GM19328 (cell line): ENCODE results near the gene ERF.
"Not testable (repeated sequence)": the region's sequence is repeated elsewhere in the genome, so short reads cannot be mapped to it uniquely, and the experiment has no call there.

Source experiments
- ATAC-seq: cut with Tn5 transposase; IDR thresholded peaks from one replicate; pipeline ENCODE4 v1.9.1; 2021; ENCODE audit warnings: mild to moderate bottlenecking, moderate library complexity; ENCODE audit not compliant: unreplicated experiment

Gene ERF

DNA sequence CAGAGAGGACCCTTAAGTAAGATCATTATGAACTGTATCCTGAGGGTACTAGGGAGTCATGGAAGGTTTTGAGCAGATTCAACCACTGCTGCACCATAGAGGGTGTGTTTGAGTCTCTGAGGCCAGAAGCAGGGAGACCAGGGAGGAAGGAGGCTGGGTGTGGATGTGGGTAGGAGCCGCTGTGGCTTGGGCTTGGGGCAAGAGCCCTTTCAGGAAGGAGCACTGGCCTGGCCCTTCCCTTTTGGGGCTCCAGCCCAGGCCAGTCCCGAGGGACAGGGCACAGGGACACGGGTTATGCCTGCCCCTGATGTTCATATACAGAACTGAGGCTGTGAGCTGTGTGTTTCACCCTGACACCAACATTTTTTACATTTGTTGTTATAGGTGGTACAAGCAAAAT is 21.4 kb upstream of the ERF start:
- no peak for ATAC-seq

DNA sequence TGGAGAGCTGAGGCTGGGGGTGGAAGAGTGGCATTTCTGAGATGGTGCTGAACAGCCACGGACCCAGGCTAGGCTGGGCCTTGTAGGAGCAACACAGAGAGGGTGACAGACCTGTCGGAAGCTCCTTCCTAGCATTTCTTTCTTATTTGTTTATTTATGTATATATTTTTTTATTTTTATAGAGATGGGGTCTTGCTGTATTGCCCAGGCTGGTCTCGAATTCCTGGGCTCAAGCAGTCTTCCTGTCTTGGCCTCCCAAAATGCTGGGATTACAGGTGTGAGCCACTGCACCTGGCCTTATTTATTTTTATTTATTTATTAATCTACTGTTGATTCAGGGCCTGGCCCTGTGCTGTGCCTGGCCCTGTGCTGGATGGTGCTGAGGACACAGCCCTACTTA is 20.6 kb upstream of the ERF start:
- ATAC-seq: no peak

DNA sequence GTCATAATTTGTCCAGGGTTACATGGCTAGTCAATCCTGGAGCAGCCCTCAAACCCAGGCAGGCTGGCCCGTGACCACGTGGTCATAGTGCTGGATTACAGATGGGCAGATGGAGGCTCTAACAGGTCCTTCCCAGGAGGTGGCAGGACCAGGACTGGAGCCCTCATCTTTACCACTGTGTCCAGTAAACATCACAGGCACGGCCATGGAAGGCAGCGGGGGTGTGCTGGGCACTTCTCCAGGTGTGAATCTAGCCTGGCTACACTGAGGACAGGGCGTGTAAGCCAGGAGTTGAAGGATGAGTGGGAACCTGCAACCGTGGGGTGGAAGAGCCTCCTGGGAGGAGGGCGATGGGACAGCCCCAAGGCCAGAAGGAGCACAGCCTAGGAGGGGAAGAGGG is 20.2 kb upstream of the ERF start:
- ATAC-seq: no peak

DNA sequence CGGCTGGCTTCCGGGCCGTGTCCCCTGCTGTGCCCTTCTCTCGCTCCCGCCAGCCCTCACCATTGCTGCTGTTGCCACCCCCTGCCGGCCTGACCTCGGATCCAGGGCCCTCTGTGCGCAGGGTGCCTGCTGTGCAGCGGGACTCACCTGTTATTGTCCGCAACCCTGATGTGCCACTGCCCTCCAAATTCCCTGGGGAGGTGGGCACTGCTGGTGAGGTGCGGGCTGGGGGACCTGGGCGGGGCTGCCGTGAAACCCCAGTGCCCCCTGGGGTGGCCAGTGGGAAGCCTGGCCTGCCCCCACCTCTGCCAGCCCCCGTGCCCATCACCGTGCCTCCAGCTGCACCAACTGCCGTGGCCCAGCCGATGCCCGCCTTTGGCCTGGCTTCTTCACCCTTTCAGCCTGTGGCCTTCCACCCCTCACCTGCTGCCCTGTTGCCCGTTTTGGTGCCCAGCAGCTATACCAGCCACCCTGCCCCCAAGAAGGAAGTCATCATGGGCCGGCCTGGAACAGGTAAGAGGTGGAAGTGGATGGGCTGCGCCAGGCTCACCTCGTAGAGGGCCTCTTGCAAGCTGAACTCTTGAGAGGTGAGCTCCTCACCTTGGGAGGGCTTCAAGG is 19.2 kb upstream of the ERF start:
- no peak for ATAC-seq

DNA sequence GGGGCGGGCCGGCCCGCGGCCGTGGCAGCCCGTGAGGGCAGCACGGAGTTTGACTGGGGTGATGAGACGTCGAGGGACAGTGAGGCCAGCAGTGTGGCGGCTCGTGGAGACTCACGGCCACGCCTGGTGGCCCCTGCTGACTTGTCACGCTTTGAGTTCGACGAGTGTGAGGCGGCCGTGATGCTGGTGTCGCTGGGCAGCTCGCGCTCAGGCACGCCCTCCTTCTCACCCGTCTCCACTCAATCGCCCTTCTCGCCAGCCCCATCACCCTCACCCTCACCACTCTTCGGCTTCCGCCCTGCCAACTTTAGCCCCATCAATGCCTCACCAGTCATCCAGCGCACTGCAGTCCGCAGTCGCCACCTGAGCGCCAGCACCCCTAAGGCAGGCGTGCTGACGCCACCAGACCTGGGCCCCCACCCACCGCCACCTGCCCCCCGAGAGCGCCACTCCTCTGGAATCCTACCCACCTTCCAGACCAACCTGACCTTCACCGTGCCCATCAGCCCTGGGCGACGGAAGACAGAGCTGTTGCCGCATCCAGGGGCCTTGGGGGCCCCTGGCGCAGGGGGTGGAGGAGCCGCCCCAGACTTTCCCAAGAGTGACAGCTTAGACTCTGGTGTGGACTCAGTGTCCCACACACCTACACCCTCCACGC is 18.6 kb upstream of the ERF start:
- ATAC-seq: no peak

DNA sequence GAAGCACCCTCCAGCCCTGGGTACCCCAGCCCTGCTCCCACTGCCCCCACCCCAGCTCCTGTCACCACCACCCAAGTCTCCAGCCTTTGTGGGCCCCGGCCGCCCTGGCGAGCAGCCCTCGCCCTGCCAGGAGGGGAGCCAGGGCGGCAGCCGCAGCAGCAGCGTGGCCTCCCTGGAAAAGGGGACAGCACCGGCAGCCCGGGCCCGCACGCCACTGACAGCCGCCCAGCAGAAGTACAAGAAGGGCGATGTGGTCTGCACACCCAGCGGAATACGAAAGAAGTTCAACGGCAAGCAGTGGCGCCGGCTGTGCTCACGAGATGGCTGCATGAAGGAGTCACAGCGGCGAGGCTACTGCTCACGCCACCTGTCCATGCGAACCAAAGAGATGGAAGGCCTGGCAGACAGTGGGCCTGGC is 18.1 kb upstream of the ERF start:
- no peak for ATAC-seq

DNA sequence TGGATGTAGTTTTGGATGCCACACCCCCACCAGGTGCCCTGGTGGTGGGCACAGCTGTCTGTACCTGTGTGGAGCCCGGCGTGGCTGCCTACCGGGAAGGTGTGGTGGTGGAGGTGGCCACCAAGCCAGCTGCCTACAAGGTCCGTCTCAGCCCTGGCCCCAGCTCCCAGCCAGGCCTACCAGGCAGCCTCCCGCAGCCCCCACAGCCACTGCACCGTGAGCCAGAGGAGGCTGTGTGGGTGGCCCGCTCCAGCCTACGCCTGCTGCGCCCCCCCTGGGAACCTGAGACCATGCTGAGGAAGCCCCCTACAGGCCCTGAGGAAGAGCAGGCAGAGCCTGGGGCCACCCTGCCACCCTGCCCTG is 17.6 kb upstream of the ERF start:
- ATAC-seq: no peak

DNA sequence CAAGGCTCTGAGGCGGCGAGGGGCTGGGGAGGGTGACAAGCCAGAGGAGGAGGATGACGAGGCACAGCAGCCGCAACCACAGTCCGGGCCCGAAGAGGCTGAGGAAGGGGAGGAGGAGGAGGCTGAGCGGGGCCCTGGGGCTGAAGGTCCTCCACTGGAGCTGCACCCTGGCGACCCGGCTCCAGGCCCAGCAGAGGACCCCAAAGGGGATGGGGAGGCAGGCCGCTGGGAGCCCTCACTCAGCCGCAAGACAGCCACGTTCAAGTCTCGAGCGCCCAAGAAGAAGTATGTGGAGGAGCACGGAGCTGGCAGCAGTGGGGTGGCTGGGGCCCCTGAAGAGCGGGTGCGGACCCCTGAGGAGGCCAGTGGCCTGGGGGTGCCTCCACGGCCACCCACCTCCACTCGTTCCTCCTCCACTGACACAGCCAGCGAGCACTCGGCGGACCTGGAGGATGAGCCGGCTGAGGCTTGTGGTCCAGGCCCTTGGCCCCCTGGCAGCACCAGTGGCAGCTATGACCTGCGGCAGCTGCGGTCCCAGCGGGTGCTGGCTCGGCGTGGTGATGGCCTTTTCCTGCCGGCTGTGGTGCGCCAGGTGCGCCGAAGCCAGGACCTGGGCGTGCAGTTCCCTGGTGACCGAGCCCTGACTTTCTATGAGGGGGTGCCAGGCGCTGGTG is 17.1 kb upstream of the ERF start:
- ATAC-seq: no peak

DNA sequence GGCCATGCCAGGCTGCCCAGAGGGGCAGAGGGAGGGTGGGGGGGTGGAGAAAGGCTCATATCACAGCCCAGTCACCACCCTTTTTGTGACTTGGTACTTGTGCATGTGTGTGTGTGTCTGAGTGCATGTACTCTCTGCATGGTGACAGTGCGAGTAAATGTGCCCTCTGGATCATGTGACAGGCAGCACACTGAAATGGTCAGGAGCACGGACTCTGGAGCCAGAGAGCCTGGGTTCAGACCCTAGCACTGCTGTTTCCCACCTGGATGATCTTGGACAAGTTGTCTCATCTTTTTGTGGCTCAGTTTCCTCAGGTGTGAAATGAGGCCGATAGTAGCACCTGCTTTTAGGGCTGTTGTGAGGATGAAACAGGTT is 16.1 kb upstream of the ERF start:
- no peak for ATAC-seq

DNA sequence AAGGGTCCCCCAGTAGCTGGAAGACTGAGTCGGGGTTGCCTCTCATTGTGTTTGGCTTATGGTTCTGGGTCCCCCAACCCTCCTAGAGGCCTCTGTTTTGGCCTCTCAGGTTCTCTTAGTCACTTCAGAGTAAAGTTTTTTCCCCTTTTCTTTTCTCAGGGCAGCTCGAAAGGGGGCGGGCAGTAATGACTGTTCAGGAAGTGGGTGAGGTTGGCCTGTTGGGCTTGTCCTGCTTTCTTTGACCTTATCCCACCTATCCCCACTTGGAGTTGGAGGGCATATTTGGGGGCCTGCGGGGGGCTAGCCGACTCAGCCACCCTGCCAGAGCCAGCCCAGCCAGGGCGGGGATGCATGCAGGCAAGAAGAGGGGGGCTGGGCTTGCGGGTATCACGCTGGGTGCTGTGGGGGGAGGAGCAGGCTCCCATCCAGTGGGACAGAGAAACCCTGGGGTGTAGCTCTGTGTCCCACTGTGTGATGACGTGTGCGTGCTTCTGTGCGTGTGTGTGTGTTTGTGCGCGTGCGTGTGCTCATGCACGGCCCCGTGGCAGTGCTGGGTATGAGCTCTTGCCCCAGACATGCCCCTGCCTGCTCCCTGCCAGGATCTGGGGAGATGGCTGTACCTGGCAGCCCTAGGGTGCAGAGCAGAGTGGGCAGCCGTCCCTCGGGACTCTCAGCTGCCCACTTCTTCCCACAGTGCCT is 15.6 kb upstream of the ERF start:
- ATAC-seq: no peak

DNA sequence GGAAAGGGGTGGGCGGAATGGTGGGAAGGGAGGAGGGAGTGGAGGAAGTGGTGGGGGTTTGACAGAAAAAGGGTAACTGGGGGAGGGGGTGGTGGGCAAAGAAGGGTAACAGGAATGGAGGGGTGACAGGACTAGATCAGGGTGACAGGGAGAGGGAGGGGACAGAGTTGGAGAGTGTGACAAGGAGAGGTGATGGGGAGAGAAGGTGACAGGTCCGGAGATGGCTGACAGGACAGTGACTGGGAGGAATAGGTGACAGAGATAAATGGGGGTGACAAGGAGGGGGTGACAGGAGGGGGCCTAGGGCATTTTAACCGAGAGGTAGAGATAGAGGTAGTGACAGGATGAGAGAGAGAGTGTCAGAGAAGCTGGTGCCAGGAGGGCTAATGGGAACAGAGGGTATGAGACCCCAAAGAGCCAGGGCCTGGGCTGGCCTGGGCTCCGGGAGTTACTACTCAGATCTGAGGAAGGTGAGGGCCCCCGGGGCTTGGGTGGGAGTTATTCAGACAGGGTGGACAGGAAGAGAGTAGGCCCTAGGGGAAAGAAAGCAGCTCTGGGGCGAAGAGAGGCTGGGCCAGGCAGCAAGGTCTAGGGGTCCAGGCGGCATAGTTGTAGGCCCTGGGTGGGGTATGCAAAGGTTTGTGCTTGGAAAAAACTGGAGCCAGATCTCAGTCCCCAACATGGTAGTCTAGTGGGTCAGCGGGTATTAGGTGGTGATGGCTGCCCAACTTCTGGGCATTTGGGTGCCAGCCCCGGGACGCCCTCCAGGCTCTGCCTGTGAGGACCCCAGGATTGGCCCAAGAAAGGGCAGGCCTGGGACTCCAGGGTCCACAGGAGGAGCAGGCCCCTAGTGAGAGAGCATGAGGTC is 14.8 kb upstream of the ERF start:
- ATAC-seq: no peak

DNA sequence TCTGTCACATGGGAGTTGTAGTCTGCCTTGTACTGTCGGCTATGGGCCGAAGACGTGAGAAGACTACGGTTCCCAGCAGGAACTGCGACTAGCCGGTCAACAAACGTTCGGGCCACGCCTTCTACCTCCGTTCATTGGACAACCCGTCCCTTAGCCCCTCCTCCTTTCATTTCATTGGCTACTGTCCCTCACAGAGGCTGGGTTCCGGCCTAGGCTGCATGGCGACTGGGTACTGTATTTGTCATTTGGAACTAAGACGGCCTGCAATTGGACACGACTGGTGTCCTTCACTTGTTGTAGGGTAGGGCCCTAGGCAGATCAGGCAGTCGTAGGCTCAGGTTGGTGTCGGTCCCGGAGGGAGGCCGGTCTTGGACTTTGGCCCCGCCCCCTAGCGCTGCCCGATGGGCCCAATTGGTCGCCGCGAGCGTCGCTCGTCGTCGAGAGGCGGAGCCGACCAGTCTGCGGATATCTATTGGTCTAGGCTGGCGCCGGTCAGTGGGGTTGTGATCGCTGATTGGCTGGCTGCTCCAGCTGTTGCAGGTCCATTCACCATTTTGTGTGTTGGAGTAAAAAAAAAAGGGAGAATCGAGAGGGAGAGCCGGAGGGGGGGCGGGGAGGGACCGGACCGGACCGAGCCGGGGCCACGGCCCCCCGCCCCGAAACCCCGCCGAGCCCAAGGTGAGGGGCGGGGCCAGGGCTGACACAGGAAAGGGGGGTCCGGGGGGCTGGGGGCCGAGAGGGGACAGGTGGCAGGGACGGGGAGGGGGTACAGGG is 14.0 kb upstream of the ERF start, which contains the start of gene CIC:
Gene CIC, plus strand, starts transcription at position 549 of the 774 bp plus-strand sequence. CDS start 2,532 bp downstream, outside the sequence.
- ATAC-seq: peak; percentile 83

DNA sequence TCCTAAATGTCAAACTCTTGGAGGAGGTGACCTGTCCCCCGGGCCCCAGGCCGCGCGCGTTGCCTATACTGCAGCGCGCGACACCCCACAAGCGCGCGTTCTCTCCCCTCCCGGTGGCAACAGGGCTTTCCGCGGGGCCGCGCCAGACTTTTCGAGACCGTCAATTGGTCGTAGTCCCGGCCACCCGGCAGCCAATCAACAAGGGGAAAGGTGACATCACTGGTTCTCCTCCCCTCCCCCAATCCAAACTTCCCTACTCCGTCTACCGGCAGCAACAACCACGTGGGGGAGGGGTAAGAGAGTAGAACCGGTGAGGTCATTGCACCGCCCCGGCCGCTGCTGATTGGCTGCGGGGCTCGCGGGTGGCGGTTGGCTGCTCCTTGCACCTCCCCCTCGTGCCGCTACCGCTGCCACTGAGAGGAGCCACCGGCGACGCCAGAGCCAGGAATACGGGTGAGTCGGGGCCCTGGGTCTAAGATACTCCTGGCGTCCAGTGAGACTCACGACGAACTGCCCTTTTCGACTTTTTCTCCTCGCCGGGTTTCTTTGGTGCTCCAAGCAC is 13.3 kb upstream of the ERF start:
- ATAC-seq: peak; percentile 61

DNA sequence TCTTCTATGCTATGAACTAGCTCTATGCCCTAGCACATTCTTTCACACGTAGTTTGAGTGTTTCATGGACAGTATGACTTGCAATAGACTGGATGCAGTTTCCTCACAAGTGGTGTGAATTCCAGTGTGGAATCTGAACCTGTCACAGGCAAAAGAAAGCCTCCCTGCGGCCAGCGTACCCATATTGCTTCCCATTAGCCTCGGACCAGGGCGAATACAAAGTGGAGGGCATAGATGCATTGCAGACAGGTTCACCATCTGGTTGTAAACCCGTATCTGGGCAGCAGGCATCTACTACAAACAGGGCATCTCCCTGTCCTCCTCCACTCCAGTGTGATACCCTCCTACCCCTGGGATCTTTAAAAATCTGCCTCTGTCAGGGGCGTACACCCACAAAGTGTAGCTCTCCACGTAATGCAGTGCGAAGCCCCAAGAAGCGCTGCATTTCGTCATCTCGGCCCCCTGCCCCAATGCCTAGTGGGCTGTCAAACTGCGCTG is 12.8 kb upstream of the ERF start:
- ATAC-seq: no peak

DNA sequence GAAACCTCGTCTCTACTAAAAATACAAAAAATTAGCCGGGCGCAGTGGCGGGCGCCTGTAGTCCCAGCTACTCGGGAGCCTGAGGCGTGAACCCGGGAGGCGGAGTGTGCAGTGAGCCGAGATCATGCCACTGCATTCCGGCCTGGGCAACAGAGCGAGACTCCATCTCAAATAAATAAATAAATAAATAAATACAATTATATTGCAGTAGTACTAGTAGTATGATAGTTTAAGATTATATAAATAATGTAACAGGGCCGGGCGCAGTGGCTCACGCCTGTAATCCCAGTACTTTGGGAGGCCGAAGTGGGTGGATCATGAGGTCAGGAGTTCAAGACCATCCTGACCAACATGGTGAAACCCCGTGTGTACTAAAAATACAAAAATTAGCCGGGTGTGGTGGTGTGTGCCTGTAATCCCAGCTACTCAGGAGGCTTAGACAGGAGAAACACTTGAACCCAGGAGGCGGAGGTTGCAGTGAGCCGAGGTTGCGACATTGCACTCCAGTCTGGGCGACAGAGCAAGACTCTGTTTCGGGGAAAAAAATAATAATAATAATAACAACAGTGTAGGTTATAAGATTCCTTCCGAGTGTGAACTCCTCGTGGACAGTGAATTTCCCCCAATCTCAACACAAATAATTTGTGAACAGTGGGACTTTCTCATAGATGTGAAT is 12.1 kb upstream of the ERF start:
- not testable (repeated sequence) for ATAC-seq

DNA sequence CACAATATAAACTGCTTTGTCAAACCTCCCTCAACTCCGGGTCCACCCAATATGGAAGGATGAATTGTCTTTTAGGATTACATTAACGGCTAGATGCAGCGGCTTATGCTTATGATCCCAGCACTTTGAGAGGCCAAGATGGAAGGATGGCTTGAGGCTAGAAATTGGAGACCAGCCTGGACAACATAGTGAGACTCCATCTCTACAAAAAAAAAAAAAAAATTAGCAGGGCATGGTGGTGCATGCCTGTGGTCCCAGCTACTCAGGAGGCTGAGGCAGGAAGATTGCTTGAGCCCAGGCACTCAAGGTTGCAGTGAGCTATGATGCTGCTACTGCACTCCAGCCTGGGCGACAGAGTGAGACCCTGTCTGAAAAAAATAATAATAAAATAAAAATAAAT is 11.2 kb upstream of the ERF start:
- ATAC-seq: not testable (repeated sequence)

DNA sequence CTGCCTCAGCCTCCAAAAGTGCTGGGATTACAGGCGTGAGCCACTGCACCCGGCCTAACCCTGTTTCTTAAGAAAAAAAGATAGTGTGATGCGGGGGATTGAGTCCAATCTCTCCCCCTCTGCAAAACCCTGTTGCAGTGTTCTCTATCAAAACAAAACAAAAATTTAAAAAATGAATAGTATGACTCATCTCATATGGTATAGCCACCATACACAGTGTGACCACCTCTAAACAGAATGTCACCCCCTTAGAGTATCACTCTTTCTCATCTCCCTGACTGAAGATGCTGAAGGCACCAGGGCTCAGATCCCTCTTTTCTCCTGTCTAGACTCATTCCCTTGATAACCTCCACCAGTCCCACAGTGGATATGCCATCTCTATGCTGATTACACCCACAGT is 6.8 kb upstream of the ERF start:
- ATAC-seq: no peak

DNA sequence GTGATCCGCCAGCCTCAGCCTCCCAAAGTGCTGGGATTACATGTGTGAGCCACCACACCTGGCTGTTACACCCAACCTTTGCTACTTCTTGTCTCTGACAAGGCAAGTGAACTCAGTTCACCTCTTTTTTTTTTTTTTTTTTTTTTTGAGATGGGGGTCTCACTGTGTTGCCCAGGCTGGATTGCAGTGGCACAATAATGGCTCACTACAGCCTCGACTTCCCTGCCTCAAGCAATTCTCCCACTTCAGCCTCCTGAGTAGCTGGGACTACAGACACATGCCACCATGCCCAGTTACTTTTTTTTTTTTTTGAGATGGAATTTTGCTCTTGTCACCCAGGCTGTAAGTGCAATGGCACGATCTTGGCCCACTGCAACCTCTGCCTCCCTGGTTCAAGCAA is 2.9 kb upstream of the ERF start:
- not testable (repeated sequence) for ATAC-seq
